Testis (tissue), 2 donors: ENCODE data around the gene ELFN2.

ENCODE experiments used
- CTCF ChIP-seq, 3 experiments: fragments of 450-650 bp in 2 of 3; fragments of 200-600 bp in 1 of 3; sonication (generic) in 1 of 3; IDR thresholded peaks; one replicate each; pipeline ENCODE4 v1.5.1; 2016 to 2019; ENCODE audit warnings: antibody characterized with exemption in 3 of 3, mild to moderate bottlenecking in 2 of 3, moderate library complexity in 1 of 3
- POLR2A ChIP-seq: fragments of 450-650 bp; IDR thresholded peaks from one replicate; pipeline ENCODE4 v1.6.1; 2017; ENCODE audit warnings: antibody characterized with exemption, mild to moderate bottlenecking, moderate library complexity

GRCh38 chr22:37373451-37373850 is 53.8 kb downstream of the ELFN2 start:
- TF ChIP-seq POLR2A (no peak), CTCF (IDR thresholded peaks at IDR 0.05) (no peak)
